Mesenchymal stem cell (in vitro differentiated cells and primary cell): ENCODE measurements around the gene RIOK3.
"Not testable (repeated sequence)": the region's sequence is repeated elsewhere in the genome, so short reads cannot be mapped to it uniquely, and the experiment has no call there.

Source experiments
- DNase-seq: peaks from one replicate; pipeline ENCODE4 v3.0.0-alpha.2; 2013
- H2AFZ ChIP-seq: one replicate; pipeline ENCODE4 v1.6.1; 2013; ENCODE audit warnings: low read depth, mild to moderate bottlenecking, control low read depth, inconsistent platforms, low read length, moderate library complexity
- H2AK5ac ChIP-seq: 2 replicates; pipeline ENCODE4 v1.6.1; 2013; ENCODE audit warnings: low read length, moderate library complexity, mild to moderate bottlenecking, inconsistent platforms; ENCODE audit not compliant: severe bottlenecking
- H2BK120ac ChIP-seq: one replicate; pipeline ENCODE4 v1.6.1; 2013; ENCODE audit warnings: low read depth, mild to moderate bottlenecking, inconsistent platforms, low read length, moderate library complexity
- H2BK12ac ChIP-seq, 2 experiments: one replicate each; pipeline ENCODE4 v1.6.1; 2013; ENCODE audit warnings: inconsistent platforms in 2 of 2, low read length in 2 of 2, mild to moderate bottlenecking in 2 of 2, moderate library complexity in 2 of 2, control low read depth in 1 of 2
- H2BK15ac ChIP-seq: one replicate; pipeline ENCODE4 v1.6.1; 2013; ENCODE audit warnings: mild to moderate bottlenecking, low read depth, inconsistent platforms; ENCODE audit not compliant: poor library complexity, severe bottlenecking
- H2BK5ac ChIP-seq: 2 replicates; pipeline ENCODE4 v1.6.1; 2013; ENCODE audit warnings: low read depth, mild to moderate bottlenecking, low read length, control low read depth, inconsistent platforms; ENCODE audit not compliant: poor library complexity, severe bottlenecking
- H3K14ac ChIP-seq, 2 experiments: one replicate each; pipeline ENCODE4 v1.6.1; 2013; ENCODE audit warnings: inconsistent platforms in 2 of 2, low read length in 2 of 2, control low read depth in 1 of 2, mild to moderate bottlenecking in 1 of 2, moderate library complexity in 1 of 2
- H3K18ac ChIP-seq, 2 experiments: one replicate each; pipeline ENCODE4 v1.6.1; 2013; ENCODE audit warnings: inconsistent platforms in 2 of 2, low read length in 2 of 2, control low read depth in 1 of 2, low read depth in 1 of 2, mild to moderate bottlenecking in 1 of 2
- H3K23ac ChIP-seq, 2 experiments: one replicate each; pipeline ENCODE4 v1.6.1; 2013; ENCODE audit warnings: inconsistent platforms in 2 of 2, low read length in 2 of 2, mild to moderate bottlenecking in 2 of 2, moderate library complexity in 2 of 2, control low read depth in 1 of 2
- H3K27ac ChIP-seq: 2 replicates; pipeline ENCODE4 v1.5.1; 2013; ENCODE audit warnings: mild to moderate bottlenecking, moderate library complexity, low read length, control low read depth, inconsistent platforms; ENCODE audit not compliant: poor library complexity, severe bottlenecking
- H3K27me3 ChIP-seq, 2 experiments: 2 replicates each; pipeline versions ENCODE4 v1.6.1 to v1.7.0; 2013; ENCODE audit warnings: low read length in 2 of 2, mild to moderate bottlenecking in 2 of 2, moderate library complexity in 2 of 2, control low read depth in 1 of 2, inconsistent platforms in 1 of 2; ENCODE audit not compliant: control insufficient read depth in 1 of 2, insufficient read depth in 1 of 2
- H3K36me3 ChIP-seq, 2 experiments: 2 replicates each; pipeline versions ENCODE4 v1.6.1 to v1.7.0; 2013; ENCODE audit warnings: low read length in 2 of 2, control low read depth in 1 of 2, inconsistent platforms in 1 of 2, low read depth in 1 of 2, mild to moderate bottlenecking in 1 of 2; ENCODE audit not compliant: insufficient read depth in 2 of 2, control insufficient read depth in 1 of 2
- H3K4ac ChIP-seq, 2 experiments: one replicate each; pipeline ENCODE4 v1.6.1; 2013; ENCODE audit warnings: inconsistent platforms in 2 of 2, low read length in 2 of 2, mild to moderate bottlenecking in 2 of 2, moderate library complexity in 2 of 2, control low read depth in 1 of 2, low read depth in 1 of 2
- H3K4me1 ChIP-seq: 2 replicates; pipeline ENCODE4 v1.6.1; 2013; ENCODE audit warnings: low read depth, low read length, control low read depth; ENCODE audit not compliant: control insufficient read depth, insufficient read depth
- H3K4me2 ChIP-seq: 2 replicates; pipeline ENCODE4 v1.6.1; 2013; ENCODE audit warnings: low read length, mild to moderate bottlenecking, inconsistent platforms; ENCODE audit not compliant: poor library complexity, severe bottlenecking
- H3K4me3 ChIP-seq, 2 experiments: 2 replicates each; pipeline versions ENCODE4 v1.5.1 to v1.7.0; 2013; ENCODE audit warnings: low read length in 2 of 2, mild to moderate bottlenecking in 2 of 2, control low read depth in 1 of 2, low read depth in 1 of 2; ENCODE audit not compliant: insufficient read depth in 1 of 2
- H3K79me1 ChIP-seq: replicated peaks from 2 replicates; pipeline ENCODE4 v1.6.1; 2013; ENCODE audit warnings: mild to moderate bottlenecking, control low read depth, low read length, inconsistent platforms; ENCODE audit not compliant: poor library complexity, severe bottlenecking
- H3K9ac ChIP-seq: 2 replicates; pipeline ENCODE4 v1.7.0; 2013; ENCODE audit warnings: mild to moderate bottlenecking, low read length, moderate library complexity
- H3K9me3 ChIP-seq: 2 replicates; pipeline ENCODE4 v1.7.0; 2013; ENCODE audit warnings: mild to moderate bottlenecking, low read length; ENCODE audit not compliant: control insufficient read depth
- H4K8ac ChIP-seq: one replicate; pipeline ENCODE4 v1.6.1; 2013; ENCODE audit warnings: inconsistent platforms, mild to moderate bottlenecking, low read length, moderate library complexity
- H4K91ac ChIP-seq: one replicate; pipeline ENCODE4 v1.6.1; 2013; ENCODE audit warnings: mild to moderate bottlenecking, low read length, inconsistent platforms
- WGBS: methylation state at CpG from one replicate; pipeline ENCODE4 v1.1.7; 2013; ENCODE audit warnings: mixed read lengths; 5-methylcytosine and 5-hydroxymethylcytosine counted together

The RIOK3 gene

GRCh38 chr18:23489586-23489985 lies 36.5 kb downstream of the RIOK3 start:
- not testable (repeated sequence) for DNase-seq, H3K14ac ChIP-seq, H2BK12ac ChIP-seq, H3K23ac ChIP-seq, H2AK5ac ChIP-seq, H3K4ac ChIP-seq, H2AFZ ChIP-seq, H3K4me2 ChIP-seq, H3K9me3 ChIP-seq, H2BK120ac ChIP-seq, H4K8ac ChIP-seq, H3K36me3 ChIP-seq, H3K18ac ChIP-seq, H3K4me3 ChIP-seq, H2BK15ac ChIP-seq, H3K27me3 ChIP-seq, H3K27ac ChIP-seq, H3K9ac ChIP-seq, H3K4me1 ChIP-seq, H3K79me1 ChIP-seq, H2BK5ac ChIP-seq, H4K91ac ChIP-seq
- 100% methylated on average over 5 of the region's 5 CpGs for WGBS

GRCh38 chr18:23493654-23494053 lies 40.6 kb downstream of the RIOK3 start:
- H3K27ac ChIP-seq = no peak overlapping the region
- no peak overlapping the region for H4K8ac ChIP-seq
- H3K36me3 ChIP-seq = no peaks in the 10 kb centered on the region
- no peak overlapping the region for H2AFZ ChIP-seq
- no peak overlapping the region for H2BK5ac ChIP-seq
- H3K9me3 ChIP-seq = peaks cover 7% of the 10 kb centered on the region
- H2BK120ac ChIP-seq = no peak overlapping the region
- H2AK5ac ChIP-seq = no peak overlapping the region
- H3K4me2 ChIP-seq = no peak overlapping the region
- H3K9ac ChIP-seq = no peak overlapping the region
- no peaks in the 10 kb centered on the region for H3K79me1 ChIP-seq
- 77% methylated on average over 1 of the region's 1 CpG for WGBS
- H3K4me1 ChIP-seq = peaks cover under 1% of the 10 kb centered on the region
- no peaks in the 10 kb centered on the region for H3K27me3 ChIP-seq
- no peak overlapping the region for H3K23ac ChIP-seq
- no peak overlapping the region for H2BK12ac ChIP-seq
- H3K18ac ChIP-seq = no peak overlapping the region
- no peak overlapping the region for H3K14ac ChIP-seq
- H4K91ac ChIP-seq = no peak overlapping the region
- no peak overlapping the region for H2BK15ac ChIP-seq
- no peak overlapping the region for H3K4ac ChIP-seq
- no peak for DNase-seq
- H3K4me3 ChIP-seq = no peak overlapping the region

GRCh38 chr18:23494992-23495391 lies 41.9 kb downstream of the RIOK3 start:
- no peak overlapping the region for H4K91ac ChIP-seq
- peaks cover 1% of the 10 kb centered on the region for H3K4me1 ChIP-seq
- peaks cover 7% of the 10 kb centered on the region for H3K9me3 ChIP-seq
- H2BK15ac ChIP-seq = no peak overlapping the region
- H3K9ac ChIP-seq = no peak overlapping the region
- no peak overlapping the region for H4K8ac ChIP-seq
- DNase-seq = no peak
- no peak overlapping the region for H2AFZ ChIP-seq
- no peak overlapping the region for H3K27ac ChIP-seq
- no peak overlapping the region for H2BK120ac ChIP-seq
- H3K14ac ChIP-seq = no peak overlapping the region
- H3K18ac ChIP-seq = no peak overlapping the region
- H2BK5ac ChIP-seq = no peak overlapping the region
- H2AK5ac ChIP-seq = no peak overlapping the region
- no peaks in the 10 kb centered on the region for H3K79me1 ChIP-seq
- WGBS = 100% methylated on average over 1 of the region's 1 CpG
- H3K4me2 ChIP-seq = no peak overlapping the region
- no peak overlapping the region for H3K4ac ChIP-seq
- no peak overlapping the region for H3K4me3 ChIP-seq
- no peaks in the 10 kb centered on the region for H3K36me3 ChIP-seq
- H3K23ac ChIP-seq = no peak overlapping the region
- no peaks in the 10 kb centered on the region for H3K27me3 ChIP-seq
- H2BK12ac ChIP-seq = no peak overlapping the region

- DNase-seq = no peak
- H3K14ac ChIP-seq = no peak overlapping the region
- no peak overlapping the region for H3K4ac ChIP-seq
- no peaks in the 10 kb centered on the region for H3K9me3 ChIP-seq
- H3K4me2 ChIP-seq = no peak overlapping the region
- no peak overlapping the region for H2BK15ac ChIP-seq
- no peak overlapping the region for H2AK5ac ChIP-seq
- no peak overlapping the region for H2BK120ac ChIP-seq
- no peak overlapping the region for H3K23ac ChIP-seq
- H3K36me3 ChIP-seq = no peaks in the 10 kb centered on the region
- H3K27me3 ChIP-seq = no peaks in the 10 kb centered on the region
- H3K9ac ChIP-seq = no peak overlapping the region
- 91% methylated on average over 8 of the region's 12 CpGs for WGBS
- H2AFZ ChIP-seq = no peak overlapping the region
- H2BK12ac ChIP-seq = no peak overlapping the region
- H3K18ac ChIP-seq = no peak overlapping the region
- H2BK5ac ChIP-seq = no peak overlapping the region
- H3K27ac ChIP-seq = no peak overlapping the region
- H3K4me1 ChIP-seq = peaks cover 1% of the 10 kb centered on the region
- no peaks in the 10 kb centered on the region for H3K79me1 ChIP-seq
- no peak overlapping the region for H3K4me3 ChIP-seq
- no peak overlapping the region for H4K8ac ChIP-seq
- no peak overlapping the region for H4K91ac ChIP-seq
Observed at GRCh38 chr18:23495723-23496440, 42.8 kb downstream of the RIOK3 start.
